ENCODE measurements around the gene TBCB.

TBCB gene

DNA sequence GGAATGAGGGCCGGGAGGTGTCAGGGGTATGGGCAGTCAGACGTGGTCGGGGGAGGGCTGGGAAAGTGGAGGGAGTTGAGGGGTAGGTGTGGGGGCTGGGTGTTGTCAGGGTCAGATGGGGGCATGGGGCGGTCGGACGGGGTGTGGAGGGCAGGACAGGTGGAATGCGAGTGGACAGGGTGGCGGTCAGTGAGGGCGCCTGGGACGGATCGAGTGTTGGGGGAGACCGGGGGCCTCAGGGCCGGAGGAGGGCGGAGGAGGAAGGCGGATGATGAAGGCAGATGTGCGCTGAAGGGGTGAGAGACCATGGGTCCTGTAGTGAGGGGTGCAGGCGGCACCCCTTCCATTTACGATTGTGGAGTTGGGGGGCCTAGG is 5.7 kb downstream of the TBCB start:
- no peaks in the 10 kb centered on the region for H3F3A ChIP-seq (ENCODE audit: insufficient read depth, low read length)
- H3K4me3 ChIP-seq (ENCODE audit: low read depth, low read length, poor library complexity, severe bottlenecking), result no peak overlapping the region
- no peaks in the 10 kb centered on the region for H4K20me1 ChIP-seq (ENCODE audit: insufficient read depth, low read length)
- H3K27ac ChIP-seq (ENCODE audit: low read depth, low read length, poor library complexity, severe bottlenecking), result no peak overlapping the region
- no peaks in the 10 kb centered on the region for H3K9me3 ChIP-seq (ENCODE audit: low read length)
- H3K9me2 ChIP-seq (ENCODE audit: low read depth, low read length), result no peaks in the 10 kb centered on the region
- no peaks in the 10 kb centered on the region for H3K79me2 ChIP-seq (ENCODE audit: insufficient read depth, low read length)
- no peaks in the 10 kb centered on the region for H3K27me3 ChIP-seq (ENCODE audit: insufficient read depth, low read length)
- H3K4me1 ChIP-seq (ENCODE audit: insufficient read depth, low read length, severe bottlenecking), result peaks cover 11% of the 10 kb centered on the region
- no peak overlapping the region for H3K4me2 ChIP-seq (ENCODE audit: low read length)
- H3K36me3 ChIP-seq (ENCODE audit: insufficient read depth, low read length), result peaks cover 48% of the 10 kb centered on the region
- TF ChIP-seq EZH2 (IDR thresholded peaks at IDR 0.05; ENCODE audit: borderline replicate concordance, low read length), result no peak
- TF ChIP-seq CTCF (IDR thresholded peaks at IDR 0.05; ENCODE audit: low read length), result no peak
- no peak overlapping the region for H3K9ac ChIP-seq (ENCODE audit: low read length)
- H2AFZ ChIP-seq (ENCODE audit: low read length), result no peak overlapping the region

DNA sequence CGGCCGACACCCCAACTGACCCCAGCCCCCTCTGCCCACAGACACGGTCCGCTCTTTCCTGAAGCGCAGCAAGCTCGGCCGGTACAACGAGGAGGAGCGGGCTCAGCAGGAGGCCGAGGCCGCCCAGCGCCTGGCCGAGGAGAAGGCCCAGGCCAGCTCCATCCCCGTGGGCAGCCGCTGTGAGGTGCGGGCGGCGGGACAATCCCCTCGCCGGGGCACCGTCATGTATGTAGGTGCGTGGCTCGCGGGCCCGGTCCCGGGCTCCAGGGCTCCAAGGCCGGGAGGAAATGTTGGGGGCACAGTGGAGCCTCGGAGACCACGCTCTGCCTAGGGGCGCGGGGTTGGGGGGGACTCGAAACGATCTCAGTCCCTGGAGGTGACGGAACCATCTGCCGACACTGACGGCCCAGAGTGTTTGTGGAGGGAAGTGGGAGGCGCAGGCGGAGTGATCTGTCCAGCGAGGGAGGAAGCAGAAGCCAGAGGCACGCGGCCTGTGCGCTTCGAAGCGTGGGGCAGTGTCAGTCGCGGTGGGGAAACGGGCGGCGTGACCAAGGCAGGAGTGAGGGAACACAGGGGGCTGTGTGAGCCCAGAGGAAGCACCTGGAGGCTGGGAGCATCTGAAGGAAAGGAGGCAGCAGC is 6.3 kb downstream of the TBCB start:
- no peaks in the 10 kb centered on the region for H3F3A ChIP-seq (ENCODE audit: insufficient read depth, low read length)
- peaks cover 46% of the 10 kb centered on the region for H3K36me3 ChIP-seq (ENCODE audit: insufficient read depth, low read length)
- no peak overlapping the region for H3K4me3 ChIP-seq (ENCODE audit: low read depth, low read length, poor library complexity, severe bottlenecking)
- H4K20me1 ChIP-seq (ENCODE audit: insufficient read depth, low read length), result no peaks in the 10 kb centered on the region
- peaks cover 4% of the 10 kb centered on the region for H3K4me1 ChIP-seq (ENCODE audit: insufficient read depth, low read length, severe bottlenecking)
- H3K79me2 ChIP-seq (ENCODE audit: insufficient read depth, low read length), result no peaks in the 10 kb centered on the region
- no peak overlapping the region for H3K4me2 ChIP-seq (ENCODE audit: low read length)
- no peak overlapping the region for H3K27ac ChIP-seq (ENCODE audit: low read depth, low read length, poor library complexity, severe bottlenecking)
- H3K9ac ChIP-seq (ENCODE audit: low read length), result no peak overlapping the region
- TF ChIP-seq EZH2 (IDR thresholded peaks at IDR 0.05; ENCODE audit: borderline replicate concordance, low read length), result no peak
- no peak for TF ChIP-seq CTCF (IDR thresholded peaks at IDR 0.05; ENCODE audit: low read length)
- H3K27me3 ChIP-seq (ENCODE audit: insufficient read depth, low read length), result no peaks in the 10 kb centered on the region
- H2AFZ ChIP-seq (ENCODE audit: low read length), result no peak overlapping the region
- no peaks in the 10 kb centered on the region for H3K9me3 ChIP-seq (ENCODE audit: low read length)
- H3K9me2 ChIP-seq (ENCODE audit: low read depth, low read length), result no peaks in the 10 kb centered on the region

GRCh38 chr19:36125557-36125956 is 10.3 kb downstream of the TBCB start:
- no peak overlapping the region for H3K9ac ChIP-seq (ENCODE audit: low read length)
- no peaks in the 10 kb centered on the region for H3F3A ChIP-seq (ENCODE audit: insufficient read depth, low read length)
- H2AFZ ChIP-seq (ENCODE audit: low read length), result no peak overlapping the region
- no peaks in the 10 kb centered on the region for H3K9me3 ChIP-seq (ENCODE audit: low read length)
- peaks cover 26% of the 10 kb centered on the region for H3K36me3 ChIP-seq (ENCODE audit: insufficient read depth, low read length)
- H3K27me3 ChIP-seq (ENCODE audit: insufficient read depth, low read length), result no peaks in the 10 kb centered on the region
- peaks cover 14% of the 10 kb centered on the region for H3K4me1 ChIP-seq (ENCODE audit: insufficient read depth, low read length, severe bottlenecking)
- no peaks in the 10 kb centered on the region for H4K20me1 ChIP-seq (ENCODE audit: insufficient read depth, low read length)
- H3K4me2 ChIP-seq (ENCODE audit: low read length), result no peak overlapping the region
- H3K9me2 ChIP-seq (ENCODE audit: low read depth, low read length), result no peaks in the 10 kb centered on the region
- no peak overlapping the region for H3K4me3 ChIP-seq (ENCODE audit: low read depth, low read length, poor library complexity, severe bottlenecking)
- no peaks in the 10 kb centered on the region for H3K79me2 ChIP-seq (ENCODE audit: insufficient read depth, low read length)
- no peak overlapping the region for H3K27ac ChIP-seq (ENCODE audit: low read depth, low read length, poor library complexity, severe bottlenecking)
- no peak for TF ChIP-seq EZH2 (IDR thresholded peaks at IDR 0.05; ENCODE audit: borderline replicate concordance, low read length)
- no peak for TF ChIP-seq CTCF (IDR thresholded peaks at IDR 0.05; ENCODE audit: low read length)
